ENCODE measurements around the gene SV2A. TPM values are rescaled to one million over a fixed set of nuclear protein-coding genes. Genes with fewer than 3 reads are reported as not detected.
"Not testable (repeated sequence)": the region's sequence is repeated elsewhere in the genome, so short reads cannot be mapped to it uniquely, and the experiment has no call there.

SV2A gene
- total RNA-seq, 3 donors from 2014 or later: 0.32 to 3.6 (median 2.2) TPM

DNA sequence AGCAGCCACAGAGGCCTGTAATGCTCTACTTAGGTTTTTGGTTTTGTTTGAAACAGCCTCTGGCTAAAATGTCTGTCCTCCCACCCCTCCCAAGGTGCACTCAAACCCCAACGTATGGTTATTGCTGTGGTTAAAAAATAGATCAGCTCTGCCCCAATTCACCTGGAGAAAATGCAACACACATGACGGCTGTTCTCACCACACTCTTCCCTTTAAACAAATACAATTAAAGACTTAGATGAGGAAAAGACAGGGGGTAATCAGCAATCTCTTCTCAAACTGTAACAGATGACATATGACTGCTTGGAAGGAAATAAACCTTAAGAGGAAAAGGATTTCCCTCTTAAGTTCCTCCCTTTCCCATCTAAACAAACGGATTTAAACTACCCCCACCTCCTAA is 25.2 kb upstream of the SV2A start:
- Histone ChIP-seq H3K27me3 (no peaks in the 10 kb centered on the region), H3K36me3 (no peaks in the 10 kb centered on the region), H3K27ac (peak overlapping the region; percentile 7 to 13), H3K4me1 (no peaks in the 10 kb centered on the region), H3K4me3 (no peak overlapping the region), H3K9me3 (no peaks in the 10 kb centered on the region)
- intact Hi-C loops (cut with DNase I; ENCODE audit: low total_unique reads): no loop called here
- no peak for DNase-seq (ENCODE audit: low spot score in 2 of 2)
- TF ChIP-seq, protein P1, sequence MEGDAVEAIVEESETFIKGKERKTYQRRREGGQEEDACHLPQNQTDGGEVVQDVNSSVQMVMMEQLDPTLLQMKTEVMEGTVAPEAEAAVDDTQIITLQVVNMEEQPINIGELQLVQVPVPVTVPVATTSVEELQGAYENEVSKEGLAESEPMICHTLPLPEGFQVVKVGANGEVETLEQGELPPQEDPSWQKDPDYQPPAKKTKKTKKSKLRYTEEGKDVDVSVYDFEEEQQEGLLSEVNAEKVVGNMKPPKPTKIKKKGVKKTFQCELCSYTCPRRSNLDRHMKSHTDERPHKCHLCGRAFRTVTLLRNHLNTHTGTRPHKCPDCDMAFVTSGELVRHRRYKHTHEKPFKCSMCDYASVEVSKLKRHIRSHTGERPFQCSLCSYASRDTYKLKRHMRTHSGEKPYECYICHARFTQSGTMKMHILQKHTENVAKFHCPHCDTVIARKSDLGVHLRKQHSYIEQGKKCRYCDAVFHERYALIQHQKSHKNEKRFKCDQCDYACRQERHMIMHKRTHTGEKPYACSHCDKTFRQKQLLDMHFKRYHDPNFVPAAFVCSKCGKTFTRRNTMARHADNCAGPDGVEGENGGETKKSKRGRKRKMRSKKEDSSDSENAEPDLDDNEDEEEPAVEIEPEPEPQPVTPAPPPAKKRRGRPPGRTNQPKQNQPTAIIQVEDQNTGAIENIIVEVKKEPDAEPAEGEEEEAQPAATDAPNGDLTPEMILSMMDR (IDR thresholded peaks at IDR 0.05): no peak
- no peak for TF ChIP-seq POLR2A (IDR thresholded peaks at IDR 0.05)
- TF ChIP-seq POLR2AphosphoS5 (IDR thresholded peaks at IDR 0.05): no peak

GRCh38 chr1:149942207-149942606 is 24.6 kb upstream of the SV2A start:
- TF ChIP-seq POLR2AphosphoS5 (IDR thresholded peaks at IDR 0.05) (no peak), POLR2A (IDR thresholded peaks at IDR 0.05) (no peak)
- TF ChIP-seq, protein P1 (IDR thresholded peaks at IDR 0.05): no peak
- Histone ChIP-seq H3K4me1 (peaks cover 0 to 3% of the 10 kb centered on the region in 2 donors), H3K4me3 (no peak overlapping the region), H3K27me3 (no peaks in the 10 kb centered on the region), H3K27ac (no peak overlapping the region), H3K9me3 (no peaks in the 10 kb centered on the region), H3K36me3 (no peaks in the 10 kb centered on the region)
- intact Hi-C loops (cut with DNase I; ENCODE audit: low total_unique reads): no loop called here
- DNase-seq (ENCODE audit: low spot score in 2 of 2): no peak

- H3K4me1 ChIP-seq: peaks cover 0 to 3% of the 10 kb centered on the region in 2 donors
- intact Hi-C loops (cut with DNase I; ENCODE audit: low total_unique reads): no loop called here
- H3K36me3 ChIP-seq: no peaks in the 10 kb centered on the region
- no peaks in the 10 kb centered on the region for H3K9me3 ChIP-seq
- no peak overlapping the region for H3K4me3 ChIP-seq
- no peak for TF ChIP-seq POLR2AphosphoS5 (IDR thresholded peaks at IDR 0.05)
- TF ChIP-seq POLR2A (IDR thresholded peaks at IDR 0.05): no peak
- TF ChIP-seq, protein P1 (IDR thresholded peaks at IDR 0.05): no peak
- no peaks in the 10 kb centered on the region for H3K27me3 ChIP-seq
- H3K27ac ChIP-seq: peak overlapping the region in 1 of 2 donors; percentile 92
- peak in 1 of 2 donors; percentile 13 for DNase-seq (ENCODE audit: low spot score in 2 of 2)
Measured at GRCh38 chr1:149940427-149940826, 22.8 kb upstream of the SV2A start.

DNA sequence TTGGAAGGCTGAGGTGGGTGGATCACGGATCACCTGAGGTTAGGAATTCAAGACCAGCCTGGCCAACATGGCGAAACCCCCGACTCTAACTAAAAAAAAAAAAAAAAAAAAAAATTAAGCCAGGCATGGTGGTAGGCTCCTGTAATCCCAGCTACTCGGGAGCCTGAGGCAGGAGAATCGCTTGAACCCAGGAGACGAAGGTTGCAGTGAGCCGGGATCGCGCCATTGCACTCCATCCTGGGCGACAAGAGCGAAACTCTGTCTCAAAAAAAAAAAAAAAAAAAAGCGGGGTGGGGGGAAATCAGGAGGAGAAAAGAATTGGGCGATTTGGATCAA is 21.0 kb upstream of the SV2A start:
- H3K36me3 ChIP-seq; intact Hi-C loops (cut with DNase I; ENCODE audit: low total_unique reads); H3K4me1 ChIP-seq; DNase-seq (ENCODE audit: low spot score in 2 of 2); H3K9me3 ChIP-seq; H3K27me3 ChIP-seq: not testable (repeated sequence)
- Histone ChIP-seq H3K4me3 (peak overlapping the region; percentile 16 to 59 (median 50)), H3K27ac (peak overlapping the region; percentile 92 to 93)

DNA sequence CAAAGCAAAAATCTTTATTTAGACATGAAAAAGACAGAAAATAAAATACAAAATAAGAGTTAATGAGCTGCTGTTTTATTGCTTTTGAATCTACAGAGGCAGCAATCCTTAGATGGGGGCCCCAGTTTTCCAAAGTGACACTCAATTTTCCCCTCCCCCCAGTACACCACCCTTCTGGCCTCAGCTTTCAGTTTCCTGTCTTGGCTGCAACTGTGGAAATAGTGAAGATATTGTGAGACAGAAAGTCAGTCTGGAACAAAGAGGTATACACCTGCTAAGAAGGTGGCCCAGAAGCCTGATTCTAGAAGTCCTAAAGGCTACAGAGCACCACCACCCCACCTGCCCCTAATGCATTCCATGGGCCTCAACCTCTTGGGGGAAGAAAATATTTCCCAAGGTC is 20.1 kb upstream of the SV2A start:
- no peaks in the 10 kb centered on the region for H3K27me3 ChIP-seq
- H3K27ac ChIP-seq: peak overlapping the region; percentile 81 to 92
- intact Hi-C loops (cut with DNase I; ENCODE audit: low total_unique reads): no loop called here
- H3K9me3 ChIP-seq: no peaks in the 10 kb centered on the region
- H3K36me3 ChIP-seq: no peaks in the 10 kb centered on the region
- TF ChIP-seq POLR2AphosphoS5 (IDR thresholded peaks at IDR 0.05) (no peak), POLR2A (IDR thresholded peaks at IDR 0.05) (no peak)
- TF ChIP-seq, protein P1 (IDR thresholded peaks at IDR 0.05): no peak
- H3K4me1 ChIP-seq: peaks cover 0 to 3% of the 10 kb centered on the region in 2 donors
- no peak overlapping the region for H3K4me3 ChIP-seq
- DNase-seq (ENCODE audit: low spot score in 2 of 2): no peak
